ENCODE data around the gene ARAP1. TPM values are rescaled to one million over a fixed set of nuclear protein-coding genes. Genes with fewer than 3 reads are reported as not detected.

ARAP1 gene
- total and polyA plus RNA-seq, 2 donors (not counting 3 experiments of a cell fraction or from before 2014, with no cell fraction given) = 36.8 to 66.2 TPM

DNA sequence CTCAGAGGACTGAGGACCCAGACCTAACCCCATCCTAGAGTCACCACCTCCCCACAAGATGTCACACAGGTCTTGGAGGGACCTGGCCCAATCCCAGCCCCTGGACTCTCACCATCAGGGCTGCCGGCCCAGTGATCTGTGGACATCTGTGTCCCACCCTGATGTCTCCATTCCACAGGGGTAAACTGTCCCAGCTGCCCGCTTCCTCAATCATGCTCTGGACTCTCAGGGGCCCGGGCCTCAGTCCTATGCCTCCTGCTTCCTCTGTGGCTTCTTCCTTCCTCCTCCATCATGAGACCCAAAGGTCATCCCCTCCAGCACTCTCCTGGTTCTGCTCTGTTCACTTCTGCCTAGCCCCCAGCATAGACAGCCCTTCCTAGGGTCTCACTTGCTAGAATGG is 32.2 kb downstream of the ARAP1 start:
- no peak overlapping the region for H3K9ac ChIP-seq (replicated peaks; ENCODE audit: extremely low read depth, insufficient read depth, low read length)
- H4K20me1 ChIP-seq (replicated peaks; ENCODE audit: control insufficient read depth, extremely low read depth, insufficient read depth, low read length) = no peaks in the 10 kb centered on the region
- POLR2A ChIA-PET = no interaction called here
- FAIRE-seq = peak; percentile 15
- H3K36me3 ChIP-seq (ENCODE audit: control insufficient read depth in 2 of 2, extremely low read depth in 1 of 2, insufficient read depth in 2 of 2, low read length in 2 of 2) = peaks cover 0 to 2% of the 10 kb centered on the region in 2 experiments
- no peak overlapping the region for H3K4me3 ChIP-seq (replicated peaks in 1 of 3; ENCODE audit: insufficient read depth in 1 of 3, low read depth in 1 of 3, low read length in 3 of 3)
- CTCF ChIA-PET = interaction anchor here (1.8 kb wide), 1 partner anchor 36 kb away, joined by 6 read pairs; no protein-coding TSS in a partner anchor
- peak overlapping the region; percentile 71 for H3K4me2 ChIP-seq (ENCODE audit: insufficient read depth, low read length)
- H3K79me2 ChIP-seq (ENCODE audit: control insufficient read depth, insufficient read depth, low read length) = peaks cover 41% of the 10 kb centered on the region
- no peak for TF ChIP-seq EZH2 (IDR thresholded peaks at IDR 0.05; ENCODE audit: borderline replicate concordance, low read depth, low read length, severe bottlenecking)
- no peak for TF ChIP-seq MYC (IDR thresholded peaks at IDR 0.05; ENCODE audit: low read depth, low read length)
- TF ChIP-seq, protein P1, sequence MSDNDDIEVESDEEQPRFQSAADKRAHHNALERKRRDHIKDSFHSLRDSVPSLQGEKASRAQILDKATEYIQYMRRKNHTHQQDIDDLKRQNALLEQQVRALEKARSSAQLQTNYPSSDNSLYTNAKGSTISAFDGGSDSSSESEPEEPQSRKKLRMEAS (IDR thresholded peaks at IDR 0.05; ENCODE audit: insufficient read depth, insufficient read length) = no peak
- TF ChIP-seq FOS (IDR thresholded peaks at IDR 0.05; ENCODE audit: borderline replicate concordance, insufficient read depth, low read length) = no peak
- no peak for TF ChIP-seq POLR2AphosphoS5 (IDR thresholded peaks at IDR 0.05; ENCODE audit: insufficient read depth, low read depth, low read length)
- TF ChIP-seq POLR2A (IDR thresholded peaks at IDR 0.05; ENCODE audit: low read depth, low read length) = no peak
- TF ChIP-seq GATA2 (IDR thresholded peaks at IDR 0.05; ENCODE audit: insufficient read depth, insufficient read length, low read depth, low read length) = no peak
- TF ChIP-seq JUN (IDR thresholded peaks at IDR 0.05; ENCODE audit: borderline replicate concordance, insufficient read depth, insufficient read length, low read depth) = no peak
- TF ChIP-seq, protein P2, sequence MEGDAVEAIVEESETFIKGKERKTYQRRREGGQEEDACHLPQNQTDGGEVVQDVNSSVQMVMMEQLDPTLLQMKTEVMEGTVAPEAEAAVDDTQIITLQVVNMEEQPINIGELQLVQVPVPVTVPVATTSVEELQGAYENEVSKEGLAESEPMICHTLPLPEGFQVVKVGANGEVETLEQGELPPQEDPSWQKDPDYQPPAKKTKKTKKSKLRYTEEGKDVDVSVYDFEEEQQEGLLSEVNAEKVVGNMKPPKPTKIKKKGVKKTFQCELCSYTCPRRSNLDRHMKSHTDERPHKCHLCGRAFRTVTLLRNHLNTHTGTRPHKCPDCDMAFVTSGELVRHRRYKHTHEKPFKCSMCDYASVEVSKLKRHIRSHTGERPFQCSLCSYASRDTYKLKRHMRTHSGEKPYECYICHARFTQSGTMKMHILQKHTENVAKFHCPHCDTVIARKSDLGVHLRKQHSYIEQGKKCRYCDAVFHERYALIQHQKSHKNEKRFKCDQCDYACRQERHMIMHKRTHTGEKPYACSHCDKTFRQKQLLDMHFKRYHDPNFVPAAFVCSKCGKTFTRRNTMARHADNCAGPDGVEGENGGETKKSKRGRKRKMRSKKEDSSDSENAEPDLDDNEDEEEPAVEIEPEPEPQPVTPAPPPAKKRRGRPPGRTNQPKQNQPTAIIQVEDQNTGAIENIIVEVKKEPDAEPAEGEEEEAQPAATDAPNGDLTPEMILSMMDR (IDR thresholded peaks at IDR 0.05; ENCODE audit: extremely low read depth in 1 of 2, insufficient read depth in 1 of 2, low read depth in 1 of 2, low read length in 2 of 2) = no peak
- no peak overlapping the region for H2AFZ ChIP-seq (ENCODE audit: low read depth, low read length)
- intact Hi-C loops (cut with micrococcal nuclease) = no loop called here
- BruUV-seq (replicated peaks) = no TSS peak
- H3K27ac ChIP-seq (ENCODE audit: insufficient read depth, low read depth, low read length) = no peak overlapping the region
- peaks cover 25% of the 10 kb centered on the region for H3K4me1 ChIP-seq (ENCODE audit: control insufficient read depth, extremely low read depth, insufficient read depth, low read length)
- no peak for DNase-seq (ENCODE audit: low read depth, low spot score)
- no peaks in the 10 kb centered on the region for H3K9me1 ChIP-seq (replicated peaks; ENCODE audit: control insufficient read depth, extremely low read depth, insufficient read depth, low read length)
- H3K27me3 ChIP-seq (ENCODE audit: control insufficient read depth in 2 of 2, insufficient read depth in 2 of 2, low read length in 2 of 2) = no peaks in the 10 kb centered on the region
- H3K9me3 ChIP-seq (replicated peaks; ENCODE audit: control insufficient read depth, insufficient read depth, low read length) = no peaks in the 10 kb centered on the region
- dilution Hi-C loops (cut with MboI; ENCODE audit: extremely low pct_ligation_motif_present, low sequenced_read_pairs) = no loop called here
